Caco-2 (cell line): Measurements from ENCODE around the gene CEP120. TPM values are rescaled to one million over a fixed set of nuclear protein-coding genes. Genes with fewer than 3 reads are reported as not detected.
"Not testable (repeated sequence)": the region's sequence is repeated elsewhere in the genome, so short reads cannot be mapped to it uniquely, and the experiment has no call there.

Source experiments
- BruUV-seq: library from RNA; stranded (reverse); fragments of 400-500 nt; replicated peaks from 2 replicates; lab custom pipeline; 2021; lab: Mats Ljungman, UMichigan
- CTCF ChIA-PET: fragments of 300-600 bp; sonication (Branson Sonifier 250); formaldehyde crosslinking; loops from one replicate; lab custom pipeline; 2022; ENCODE audit warnings: antibody characterized with exemption; lab: Charles Lee
- POLR2A ChIA-PET: fragments of 300-600 bp; sonication (Branson Sonifier 250); formaldehyde crosslinking; loops from one replicate; lab custom pipeline; 2022; ENCODE audit warnings: antibody characterized with exemption; lab: Charles Lee
- DNase-seq, 2 experiments: peaks; one replicate each; pipeline versions ENCODE4 v3.0.0 to v3.0.0-alpha.2; 2020 to 2022
- H3K27me3 ChIP-seq: replicated peaks from 2 replicates; pipeline ENCODE4 v1.6.0; 2011; ENCODE audit warnings: low read length; ENCODE audit not compliant: control insufficient read depth, insufficient read depth
- H3K36me3 ChIP-seq: 2 replicates; pipeline ENCODE4 v1.5.1; 2011; ENCODE audit warnings: low read length; ENCODE audit not compliant: control insufficient read depth, insufficient read depth
- H3K4me1 ChIP-seq: fragments of 250-450 bp; sonication (Bioruptor Pico); 2 replicates; pipeline ENCODE4 v1.5.1; 2020; ENCODE audit warnings: mild to moderate bottlenecking
- H3K4me3 ChIP-seq: 2 replicates; pipeline ENCODE4 v1.5.1; 2011; ENCODE audit warnings: low read depth, mild to moderate bottlenecking, control low read depth, low read length
- H3K9me3 ChIP-seq: fragments of 250-450 bp; sonication (Bioruptor Pico); 2 replicates; pipeline ENCODE4 v1.5.1; 2020; ENCODE audit warnings: mild to moderate bottlenecking, moderate library complexity
- H3K27ac Mint-ChIP-seq: one replicate; pipeline ENCODE4 v1.8.0; 2022; ENCODE audit warnings: mixed read lengths; ENCODE audit not compliant: unreplicated experiment
- H3K27me3 Mint-ChIP-seq: one replicate; pipeline ENCODE4 v1.8.0; 2022; ENCODE audit warnings: mixed read lengths; ENCODE audit not compliant: insufficient read depth, unreplicated experiment
- H3K36me3 Mint-ChIP-seq: one replicate; pipeline ENCODE4 v1.8.0; 2022; ENCODE audit warnings: mild to moderate bottlenecking, mixed read lengths; ENCODE audit not compliant: insufficient read depth, unreplicated experiment
- H3K4me1 Mint-ChIP-seq: one replicate; pipeline ENCODE4 v1.8.0; 2022; ENCODE audit warnings: low read depth, mixed read lengths; ENCODE audit not compliant: unreplicated experiment
- H3K4me3 Mint-ChIP-seq: one replicate; pipeline ENCODE4 v1.8.0; 2022; ENCODE audit warnings: mild to moderate bottlenecking, moderate library complexity, mixed read lengths; ENCODE audit not compliant: unreplicated experiment
- H3K9me3 Mint-ChIP-seq: one replicate; pipeline ENCODE4 v1.8.0; 2022; ENCODE audit warnings: mixed read lengths; ENCODE audit not compliant: unreplicated experiment
- CTCF ChIP-seq, 2 experiments: fragments of 200-600 bp in 1 of 2; IDR thresholded peaks; 1 replicate in 1 of 2; 2 replicates in 1 of 2; pipeline versions ENCODE4 v1.5.1 to v1.8.0; 2011 to 2022; ENCODE audit warnings: antibody characterized with exemption in 1 of 2, control low read depth in 1 of 2, inconsistent platforms in 1 of 2, low read depth in 1 of 2, low read length in 1 of 2, mild to moderate bottlenecking in 1 of 2, moderate library complexity in 1 of 2; ENCODE audit not compliant: insufficient read depth in 1 of 2, severe bottlenecking in 1 of 2, unreplicated experiment in 1 of 2
- intact Hi-C: fragments of 100-400 bp; cut with micrococcal nuclease; formaldehyde crosslinking; loops from one replicate; pipeline ENCODE4 v1.10.0; 2022; ENCODE audit not compliant: unreplicated experiment
- total RNA-seq: library from RNA; stranded (reverse); gene quantifications from 2 replicates; pipeline ENCODE4 v1.2.3, GENCODE V29; 2022

CEP120 gene
- total RNA-seq, 1 experiment from 2014 or later = 25.8 TPM

- no peak overlapping the region for H3K4me3 ChIP-seq
- intact Hi-C loops = no loop called here
- Mint-ChIP-seq H3K4me1 (peaks cover 7% of the 10 kb centered on the region), H3K4me3 (no peak overlapping the region), H3K9me3 (no peaks in the 10 kb centered on the region), H3K27me3 (no peaks in the 10 kb centered on the region), H3K27ac (no peak overlapping the region), H3K36me3 (peaks cover 27% of the 10 kb centered on the region)
- H3K4me1 ChIP-seq = no peaks in the 10 kb centered on the region
- no TSS peak for BruUV-seq
- ChIA-PET CTCF (interaction anchor here (0.7 kb wide), 1 partner anchor 240 kb away, joined by 3 read pairs; no protein-coding TSS in a partner anchor), POLR2A (interaction anchor here (0.8 kb wide), 1 partner anchor 9 kb away, joined by 3 read pairs; no protein-coding TSS in a partner anchor)
- TF ChIP-seq CTCF (IDR thresholded peaks at IDR 0.05; ENCODE audit: insufficient read depth in 1 of 2, low read depth in 1 of 2, low read length in 1 of 2, severe bottlenecking in 1 of 2, unreplicated experiment in 1 of 2) = no peak
- no peaks in the 10 kb centered on the region for H3K9me3 ChIP-seq
- H3K27me3 ChIP-seq = no peaks in the 10 kb centered on the region
- no peak for DNase-seq
- H3K36me3 ChIP-seq = no peaks in the 10 kb centered on the region
These were observed 8.2 kb downstream of the CEP120 start for GRCh38 chr5:123414974-123415373.

GRCh38 chr5:123412206-123412605, 11.0 kb downstream of the CEP120 start:
- BruUV-seq = no TSS peak
- intact Hi-C loops = no loop called here
- Histone ChIP-seq H3K4me3 (no peak overlapping the region), H3K4me1 (no peaks in the 10 kb centered on the region), H3K9me3 (no peaks in the 10 kb centered on the region), H3K36me3 (no peaks in the 10 kb centered on the region), H3K27me3 (no peaks in the 10 kb centered on the region)
- Mint-ChIP-seq H3K9me3 (no peaks in the 10 kb centered on the region), H3K4me1 (peaks cover 7% of the 10 kb centered on the region), H3K36me3 (peaks cover 28% of the 10 kb centered on the region), H3K27ac (no peak overlapping the region), H3K27me3 (no peaks in the 10 kb centered on the region), H3K4me3 (no peak overlapping the region)
- no peak for DNase-seq
- ChIA-PET POLR2A (no interaction called here), CTCF (no interaction called here)
- TF ChIP-seq CTCF (IDR thresholded peaks at IDR 0.05; ENCODE audit: insufficient read depth in 1 of 2, low read depth in 1 of 2, low read length in 1 of 2, severe bottlenecking in 1 of 2, unreplicated experiment in 1 of 2) = no peak

- peaks cover 38% of the 10 kb centered on the region for H3K36me3 Mint-ChIP-seq
- H3K4me1 Mint-ChIP-seq, CTCF ChIA-PET, H3K4me1 ChIP-seq, H3K9me3 Mint-ChIP-seq, H3K27ac Mint-ChIP-seq, H3K4me3 ChIP-seq, intact Hi-C loops, H3K27me3 Mint-ChIP-seq, H3K9me3 ChIP-seq, POLR2A ChIA-PET, H3K36me3 ChIP-seq, H3K4me3 Mint-ChIP-seq, H3K27me3 ChIP-seq, DNase-seq, BruUV-seq: not testable (repeated sequence)
These were observed 21.2 kb downstream of the CEP120 start for GRCh38 chr5:123401999-123402398.
